ENCODE measurements around the gene MORN5.

MORN5 gene

DNA sequence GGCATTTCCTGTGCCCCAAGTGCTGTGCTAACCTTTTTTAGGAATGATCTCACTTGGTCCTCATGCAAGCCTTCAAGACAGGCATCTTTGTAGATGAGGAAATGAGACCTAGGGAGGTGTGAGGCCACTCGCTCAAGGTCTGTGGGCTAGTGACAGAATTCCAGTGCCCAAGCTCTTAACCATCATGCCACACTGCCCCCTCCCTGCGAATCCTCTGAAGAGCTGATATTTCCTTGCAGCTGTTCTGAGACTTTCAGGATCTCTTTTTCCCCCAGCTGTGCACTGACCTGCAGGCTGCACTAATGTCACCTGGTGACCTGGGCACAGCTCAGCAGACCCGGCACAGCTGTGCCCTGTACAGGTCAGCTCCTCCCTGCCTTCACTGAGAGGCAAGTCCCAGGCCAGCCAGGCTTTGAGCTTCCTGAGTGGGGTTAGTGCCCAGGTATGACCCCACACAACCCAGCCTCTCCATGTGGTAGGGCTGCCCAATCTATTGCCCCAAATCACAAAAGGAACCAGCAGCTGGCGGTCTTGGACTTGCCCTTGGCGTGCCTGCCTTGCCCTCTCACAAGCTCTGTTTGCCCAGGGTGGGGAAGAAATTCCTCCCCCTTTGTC, 32.7 kb downstream of the MORN5 start:
- H3K27ac ChIP-seq (ENCODE audit: low read depth, low read length, severe bottlenecking), result no peak overlapping the region
- H3K4me3 ChIP-seq (ENCODE audit: extremely low read depth, insufficient read depth, low read length, poor library complexity, severe bottlenecking), result no peak overlapping the region
- 87 to 88% methylated on average over 2 to 5 of the region's 5 CpGs for WGBS, 2 experiments (ENCODE audit: insufficient coverage in 2 of 2)
- no peaks in the 10 kb centered on the region for H3K4me1 ChIP-seq (ENCODE audit: control insufficient read depth, insufficient read depth, low read length, poor library complexity, severe bottlenecking)
- H3K9me3 ChIP-seq (ENCODE audit: control insufficient read depth, low read length), result no peaks in the 10 kb centered on the region
- H3K36me3 ChIP-seq (ENCODE audit: control insufficient read depth, insufficient read depth, low read length), result no peaks in the 10 kb centered on the region

DNA sequence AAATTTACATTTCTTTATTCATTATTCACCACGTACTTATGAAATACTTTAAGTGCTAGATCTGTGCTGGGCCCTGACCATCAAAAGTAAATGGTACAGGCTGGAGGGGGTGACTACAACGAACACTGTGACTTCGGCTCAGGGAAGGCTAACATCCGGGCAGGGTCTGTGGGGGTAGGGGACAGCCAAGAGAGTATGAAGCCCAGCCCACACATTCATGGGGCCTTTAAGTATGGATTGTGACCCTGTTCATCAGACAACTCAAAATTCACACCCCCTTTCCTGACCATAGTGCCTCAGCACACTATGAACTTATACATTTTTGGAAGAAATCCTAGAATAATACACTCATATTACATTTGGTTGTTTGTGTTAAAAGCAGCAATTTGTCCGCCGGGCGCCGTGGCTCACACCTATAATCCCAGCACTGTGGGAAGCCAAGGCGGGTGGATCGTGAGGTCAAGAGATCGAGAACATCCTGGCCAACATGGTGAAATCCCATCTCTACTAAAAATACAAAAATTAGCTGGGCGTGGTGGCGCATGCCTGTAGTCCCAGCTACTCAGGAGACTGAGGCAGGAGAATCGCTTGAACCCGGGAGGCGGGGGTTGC, 33.3 kb downstream of the MORN5 start:
- H3K4me1 ChIP-seq (ENCODE audit: control insufficient read depth, insufficient read depth, low read length, poor library complexity, severe bottlenecking), result no peaks in the 10 kb centered on the region
- 67 to 88% methylated on average over 1 to 8 of the region's 16 CpGs for WGBS, 2 experiments (ENCODE audit: insufficient coverage in 2 of 2)
- no peaks in the 10 kb centered on the region for H3K9me3 ChIP-seq (ENCODE audit: control insufficient read depth, low read length)
- H3K27ac ChIP-seq (ENCODE audit: low read depth, low read length, severe bottlenecking), result no peak overlapping the region
- H3K36me3 ChIP-seq (ENCODE audit: control insufficient read depth, insufficient read depth, low read length), result no peaks in the 10 kb centered on the region
- no peak overlapping the region for H3K4me3 ChIP-seq (ENCODE audit: extremely low read depth, insufficient read depth, low read length, poor library complexity, severe bottlenecking)

GRCh38 chr9:122193651-122194050, 33.9 kb downstream of the MORN5 start:
- 82 to 87% methylated on average over 6 of the region's 6 CpGs for WGBS, 2 experiments (ENCODE audit: insufficient coverage in 2 of 2)

DNA sequence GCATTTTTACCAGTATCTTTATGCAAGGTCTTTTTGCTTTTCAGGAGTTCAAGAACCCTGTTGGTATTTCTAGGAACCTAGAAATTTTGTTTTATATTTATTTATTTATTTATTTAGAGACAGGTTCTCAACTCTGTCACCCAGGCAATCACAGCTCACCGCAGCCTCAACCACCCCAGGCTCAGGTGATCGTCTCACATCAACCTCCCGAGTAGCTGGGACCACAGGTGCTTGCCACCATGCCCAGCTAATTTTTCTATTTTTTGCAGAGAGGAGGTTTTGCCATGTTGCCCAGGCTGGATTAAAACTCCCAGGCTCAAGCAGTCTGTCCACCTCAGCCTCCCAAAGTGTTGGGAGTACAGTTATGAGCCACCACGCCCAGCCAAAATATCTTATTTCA, 36.2 kb downstream of the MORN5 start:
- 87% methylated on average over 2 of the region's 4 CpGs; no CpG with 5 or more reads in 1 of the 2 experiments for WGBS, 2 experiments (ENCODE audit: insufficient coverage in 2 of 2)
- H3K9me3 ChIP-seq (ENCODE audit: control insufficient read depth, low read length), result no peaks in the 10 kb centered on the region

More at GRCh38 chr9:122193651-122194050, 33.9 kb downstream of the MORN5 start:
- H3K4me1 ChIP-seq (ENCODE audit: control insufficient read depth, insufficient read depth, low read length, poor library complexity, severe bottlenecking), result no peaks in the 10 kb centered on the region
- H3K27ac ChIP-seq (ENCODE audit: low read depth, low read length, severe bottlenecking), result no peak overlapping the region
- no peak overlapping the region for H3K4me3 ChIP-seq (ENCODE audit: extremely low read depth, insufficient read depth, low read length, poor library complexity, severe bottlenecking)
- no peaks in the 10 kb centered on the region for H3K36me3 ChIP-seq (ENCODE audit: control insufficient read depth, insufficient read depth, low read length)
- H3K9me3 ChIP-seq (ENCODE audit: control insufficient read depth, low read length), result no peaks in the 10 kb centered on the region

DNA sequence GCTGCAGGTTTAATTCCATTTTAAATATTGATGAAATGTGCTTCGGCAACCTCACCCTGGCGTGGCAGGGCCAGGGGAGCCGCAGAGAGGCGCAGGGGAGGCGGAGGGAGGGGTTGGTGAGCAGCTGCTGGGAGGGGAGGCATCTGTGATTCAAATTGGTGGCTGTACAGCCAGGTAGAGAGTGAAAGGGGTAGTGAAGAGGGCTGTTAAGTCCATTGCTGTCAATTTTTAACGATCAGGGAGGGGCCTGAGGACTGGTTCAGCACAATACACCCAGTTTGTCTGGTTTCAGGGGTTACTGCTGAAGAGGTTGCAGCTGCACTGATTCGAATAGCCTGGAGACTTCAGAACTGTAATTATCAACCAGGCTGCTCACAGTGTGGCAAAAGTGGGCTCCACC, 37.7 kb downstream of the MORN5 start:
- WGBS, 2 experiments (ENCODE audit: insufficient coverage in 2 of 2), result 72 to 76% methylated on average over 6 to 7 of the region's 7 CpGs
- Histone ChIP-seq H3K36me3 (ENCODE audit: control insufficient read depth, insufficient read depth, low read length) (no peaks in the 10 kb centered on the region), H3K4me1 (ENCODE audit: control insufficient read depth, insufficient read depth, low read length, poor library complexity, severe bottlenecking) (peaks cover 3% of the 10 kb centered on the region), H3K27ac (ENCODE audit: low read depth, low read length, severe bottlenecking) (no peak overlapping the region), H3K4me3 (ENCODE audit: extremely low read depth, insufficient read depth, low read length, poor library complexity, severe bottlenecking) (no peak overlapping the region), H3K9me3 (ENCODE audit: control insufficient read depth, low read length) (no peaks in the 10 kb centered on the region)

More for the DNA sequence above, 36.2 kb downstream of the MORN5 start:
- no peaks in the 10 kb centered on the region for H3K4me1 ChIP-seq (ENCODE audit: control insufficient read depth, insufficient read depth, low read length, poor library complexity, severe bottlenecking)
- no peak overlapping the region for H3K4me3 ChIP-seq (ENCODE audit: extremely low read depth, insufficient read depth, low read length, poor library complexity, severe bottlenecking)
- no peak overlapping the region for H3K27ac ChIP-seq (ENCODE audit: low read depth, low read length, severe bottlenecking)
- H3K36me3 ChIP-seq (ENCODE audit: control insufficient read depth, insufficient read depth, low read length), result no peaks in the 10 kb centered on the region

DNA sequence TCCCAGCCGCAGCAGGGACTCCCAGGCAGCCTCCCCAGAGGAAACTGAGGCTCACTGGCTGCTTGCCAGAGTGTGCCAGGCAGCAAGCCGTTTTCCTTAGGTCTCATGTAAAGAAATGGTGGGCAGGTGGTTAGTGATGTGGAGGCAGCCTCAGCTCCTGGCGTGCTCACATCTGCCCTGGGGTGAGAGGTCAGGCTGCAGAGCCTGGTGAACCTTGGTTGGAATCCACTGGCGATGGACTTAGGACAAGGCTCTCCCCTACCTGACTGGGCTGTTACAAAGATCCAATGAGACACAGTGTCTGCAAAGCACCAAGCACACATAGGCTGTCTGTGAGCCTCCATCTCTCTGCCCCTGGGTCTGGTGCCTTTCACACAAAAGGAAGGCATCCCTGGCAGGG, 38.2 kb downstream of the MORN5 start:
- WGBS, 2 experiments (ENCODE audit: insufficient coverage in 2 of 2), result 89 to 100% methylated on average over 2 to 3 of the region's 4 CpGs
- no peak overlapping the region for H3K4me3 ChIP-seq (ENCODE audit: extremely low read depth, insufficient read depth, low read length, poor library complexity, severe bottlenecking)
- no peaks in the 10 kb centered on the region for H3K9me3 ChIP-seq (ENCODE audit: control insufficient read depth, low read length)
- H3K27ac ChIP-seq (ENCODE audit: low read depth, low read length, severe bottlenecking), result no peak overlapping the region
- H3K4me1 ChIP-seq (ENCODE audit: control insufficient read depth, insufficient read depth, low read length, poor library complexity, severe bottlenecking), result peaks cover 3% of the 10 kb centered on the region
- no peaks in the 10 kb centered on the region for H3K36me3 ChIP-seq (ENCODE audit: control insufficient read depth, insufficient read depth, low read length)

DNA sequence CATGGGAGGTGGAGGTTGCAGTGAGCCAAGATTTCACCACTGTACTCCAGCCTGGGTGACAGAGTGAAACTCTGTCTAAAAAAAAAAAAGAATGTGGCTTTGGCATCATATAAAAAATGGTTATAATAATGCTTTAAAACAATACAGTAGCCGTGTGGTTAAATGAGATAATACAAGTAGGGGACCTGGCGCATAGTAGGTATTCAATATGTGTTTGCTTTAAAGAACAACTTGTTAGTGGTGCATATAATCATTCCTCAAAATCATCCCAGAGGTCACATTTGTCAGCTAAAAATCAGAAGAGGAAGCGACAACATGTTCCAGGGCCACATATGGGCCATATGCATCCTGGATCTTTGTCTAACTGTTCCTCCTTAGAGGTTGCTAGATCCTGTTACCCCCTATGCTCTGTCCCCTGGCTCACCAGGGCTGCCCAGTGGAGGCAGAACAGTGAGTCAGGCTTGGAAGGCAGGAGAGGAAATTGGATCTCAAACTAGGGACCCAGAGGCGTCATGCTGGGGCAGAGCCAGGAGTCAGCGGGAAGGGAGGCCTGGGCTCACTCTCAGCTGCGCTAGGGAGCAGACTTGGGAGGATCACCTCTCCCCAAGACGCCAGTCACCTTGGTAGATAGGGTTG, 41.4 kb downstream of the MORN5 start:
- no peaks in the 10 kb centered on the region for H3K36me3 ChIP-seq (ENCODE audit: control insufficient read depth, insufficient read depth, low read length)
- no peaks in the 10 kb centered on the region for H3K9me3 ChIP-seq (ENCODE audit: control insufficient read depth, low read length)
- 93 to 100% methylated on average over 1 to 5 of the region's 7 CpGs for WGBS, 2 experiments (ENCODE audit: insufficient coverage in 2 of 2)
- no peak overlapping the region for H3K27ac ChIP-seq (ENCODE audit: low read depth, low read length, severe bottlenecking)
- peaks cover 3% of the 10 kb centered on the region for H3K4me1 ChIP-seq (ENCODE audit: control insufficient read depth, insufficient read depth, low read length, poor library complexity, severe bottlenecking)
- H3K4me3 ChIP-seq (ENCODE audit: extremely low read depth, insufficient read depth, low read length, poor library complexity, severe bottlenecking), result no peak overlapping the region

DNA sequence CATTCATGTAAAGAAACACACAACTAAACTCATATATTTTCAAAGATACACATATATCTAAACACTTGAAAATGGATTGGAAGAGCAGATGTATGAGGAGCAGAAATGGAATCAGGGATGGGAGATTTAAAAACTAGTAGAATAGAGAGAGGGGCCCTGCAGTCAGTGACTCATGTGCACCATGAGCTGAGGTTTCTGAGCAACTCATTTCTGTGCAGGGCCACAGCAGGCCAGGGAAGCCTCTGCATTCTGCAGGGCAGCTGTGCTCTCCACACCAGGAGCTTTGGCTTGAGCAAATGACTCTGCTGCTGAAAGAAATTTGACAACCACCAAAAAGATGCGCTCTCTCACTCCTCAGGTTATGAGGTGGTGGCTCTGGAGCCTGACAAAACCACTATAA, 41.9 kb downstream of the MORN5 start:
- no peak overlapping the region for H3K27ac ChIP-seq (ENCODE audit: low read depth, low read length, severe bottlenecking)
- H3K4me3 ChIP-seq (ENCODE audit: extremely low read depth, insufficient read depth, low read length, poor library complexity, severe bottlenecking), result no peak overlapping the region
- H3K4me1 ChIP-seq (ENCODE audit: control insufficient read depth, insufficient read depth, low read length, poor library complexity, severe bottlenecking), result peaks cover 3% of the 10 kb centered on the region
- H3K9me3 ChIP-seq (ENCODE audit: control insufficient read depth, low read length), result no peaks in the 10 kb centered on the region
- no peaks in the 10 kb centered on the region for H3K36me3 ChIP-seq (ENCODE audit: control insufficient read depth, insufficient read depth, low read length)
- WGBS, 2 experiments (ENCODE audit: insufficient coverage in 2 of 2), result 86 to 100% methylated on average over 1 of the region's 1 CpG

DNA sequence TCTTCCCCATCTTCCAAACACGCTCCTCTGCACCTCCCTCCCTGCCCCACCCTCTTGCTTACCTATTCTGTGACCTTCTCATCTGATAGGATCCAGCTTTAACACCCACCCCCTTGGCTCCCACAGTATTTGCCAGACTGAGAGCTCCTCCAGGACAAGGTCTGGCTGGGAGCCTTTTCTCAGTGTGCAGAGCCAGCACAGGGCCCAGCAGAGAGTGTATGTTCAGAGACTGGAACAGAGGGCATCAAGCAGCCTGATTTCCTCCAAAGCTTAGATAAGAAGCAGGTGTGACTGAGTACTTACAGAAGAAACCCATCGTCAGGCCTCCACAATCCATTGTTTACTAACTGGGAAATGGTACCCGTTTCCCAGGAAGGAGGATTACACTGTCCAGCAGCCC, 42.4 kb downstream of the MORN5 start:
- peaks cover 3% of the 10 kb centered on the region for H3K4me1 ChIP-seq (ENCODE audit: control insufficient read depth, insufficient read depth, low read length, poor library complexity, severe bottlenecking)
- no peaks in the 10 kb centered on the region for H3K9me3 ChIP-seq (ENCODE audit: control insufficient read depth, low read length)
- no peaks in the 10 kb centered on the region for H3K36me3 ChIP-seq (ENCODE audit: control insufficient read depth, insufficient read depth, low read length)
- 97 to 100% methylated on average over 2 to 3 of the region's 3 CpGs for WGBS, 2 experiments (ENCODE audit: insufficient coverage in 2 of 2)
- no peak overlapping the region for H3K4me3 ChIP-seq (ENCODE audit: extremely low read depth, insufficient read depth, low read length, poor library complexity, severe bottlenecking)
- H3K27ac ChIP-seq (ENCODE audit: low read depth, low read length, severe bottlenecking), result no peak overlapping the region

DNA sequence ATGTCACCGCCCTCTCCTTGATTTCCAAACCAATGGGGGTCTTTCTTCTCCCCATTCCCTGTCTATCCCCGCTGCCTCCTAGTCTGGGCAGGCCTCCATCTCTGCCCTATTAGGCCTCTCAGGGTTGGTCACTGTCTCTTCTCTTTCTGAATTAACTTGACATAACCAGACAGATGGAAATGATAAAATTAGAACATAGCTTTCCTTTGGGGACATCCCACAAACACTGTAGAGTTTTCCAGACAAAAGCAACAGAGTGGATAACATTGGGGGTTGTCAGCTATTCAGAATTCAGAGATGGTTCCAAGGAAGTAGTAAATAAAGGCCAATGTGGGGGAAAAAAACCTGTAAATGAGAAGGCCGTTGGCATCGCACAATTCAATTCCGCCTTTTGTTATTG, 44.3 kb downstream of the MORN5 start:
- Histone ChIP-seq H3K9me3 (ENCODE audit: control insufficient read depth, low read length) (no peaks in the 10 kb centered on the region), H3K4me1 (ENCODE audit: control insufficient read depth, insufficient read depth, low read length, poor library complexity, severe bottlenecking) (peaks cover 3% of the 10 kb centered on the region), H3K4me3 (ENCODE audit: extremely low read depth, insufficient read depth, low read length, poor library complexity, severe bottlenecking) (no peak overlapping the region), H3K27ac (ENCODE audit: low read depth, low read length, severe bottlenecking) (no peak overlapping the region), H3K36me3 (ENCODE audit: control insufficient read depth, insufficient read depth, low read length) (no peaks in the 10 kb centered on the region)
- WGBS, 2 experiments (ENCODE audit: insufficient coverage in 2 of 2), result 91 to 93% methylated on average over 4 to 5 of the region's 5 CpGs

GRCh38 chr9:122204491-122204890, 44.8 kb downstream of the MORN5 start:
- WGBS, 2 experiments (ENCODE audit: insufficient coverage in 2 of 2), result 88% methylated on average over 9 to 12 of the region's 12 CpGs
- Histone ChIP-seq H3K4me1 (ENCODE audit: control insufficient read depth, insufficient read depth, low read length, poor library complexity, severe bottlenecking) (peaks cover 3% of the 10 kb centered on the region), H3K27ac (ENCODE audit: low read depth, low read length, severe bottlenecking) (no peak overlapping the region), H3K4me3 (ENCODE audit: extremely low read depth, insufficient read depth, low read length, poor library complexity, severe bottlenecking) (no peak overlapping the region), H3K9me3 (ENCODE audit: control insufficient read depth, low read length) (no peaks in the 10 kb centered on the region), H3K36me3 (ENCODE audit: control insufficient read depth, insufficient read depth, low read length) (no peaks in the 10 kb centered on the region)

Measured in mesodermal cell (in vitro differentiated cells).